ENCODE measurements around the gene BNIP5. TPM values are rescaled to one million over a fixed set of nuclear protein-coding genes. Genes with fewer than 3 reads are reported as not detected.
"Not testable (repeated sequence)": the region's sequence is repeated elsewhere in the genome, so short reads cannot be mapped to it uniquely, and the experiment has no call there.

Gene BNIP5
- total RNA-seq, 1 donor from 2014 or later: not detected

- DNase-seq (ENCODE audit: extremely low read depth, low read depth, low spot score): no peak
These were observed 9.2 kb upstream of the BNIP5 start for GRCh38 chr6:36345681-36346466.

- DNase-seq (ENCODE audit: extremely low read depth, low read depth, low spot score): no peak
These were observed 6.5 kb upstream of the BNIP5 start for GRCh38 chr6:36343109-36343680.

DNA sequence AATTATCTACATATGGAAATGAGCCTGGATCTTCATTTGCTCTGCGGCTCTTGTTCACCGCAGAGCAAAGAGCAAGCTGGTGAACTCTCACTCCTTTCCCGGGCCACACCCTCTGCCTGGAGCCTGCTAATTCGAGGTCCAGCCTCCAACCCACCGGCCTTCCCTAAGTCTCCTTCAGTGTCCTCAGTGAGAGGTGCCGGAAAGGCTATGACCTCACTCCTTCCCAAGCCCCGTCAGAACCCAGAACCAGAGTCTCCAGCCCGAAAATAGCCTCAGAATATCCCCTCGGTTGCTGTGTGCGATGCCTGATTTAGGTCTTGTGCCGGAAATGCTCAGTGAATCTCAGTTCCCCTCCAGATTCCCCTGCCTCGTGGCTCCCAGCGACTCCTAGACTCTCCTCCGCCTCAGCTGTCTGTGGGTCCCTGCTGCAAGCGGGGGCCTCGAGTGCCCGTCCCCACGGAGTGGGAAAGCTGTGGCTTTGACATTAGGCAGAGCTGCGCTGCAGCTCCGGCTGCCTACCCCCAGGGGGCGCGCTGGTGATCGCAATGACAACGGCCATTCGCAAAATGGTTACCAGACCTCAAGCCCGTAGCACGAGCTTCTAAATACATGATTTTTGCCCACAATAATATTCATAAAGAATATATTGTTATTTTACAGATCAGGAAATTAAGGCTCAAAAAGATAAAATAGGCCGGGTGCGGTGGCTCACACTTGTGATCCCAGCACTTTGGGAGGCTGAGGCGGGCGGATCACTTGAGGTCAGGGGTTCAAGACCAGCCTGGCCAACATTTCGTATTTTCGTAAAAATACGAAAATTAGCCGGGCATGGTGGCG is 4.1 kb upstream of the BNIP5 start:
- DNase-seq (ENCODE audit: extremely low read depth, low read depth, low spot score): no peak

GRCh38 chr6:36340306-36340617 is 3.6 kb upstream of the BNIP5 start:
- no peak for DNase-seq (ENCODE audit: extremely low read depth, low read depth, low spot score)

DNA sequence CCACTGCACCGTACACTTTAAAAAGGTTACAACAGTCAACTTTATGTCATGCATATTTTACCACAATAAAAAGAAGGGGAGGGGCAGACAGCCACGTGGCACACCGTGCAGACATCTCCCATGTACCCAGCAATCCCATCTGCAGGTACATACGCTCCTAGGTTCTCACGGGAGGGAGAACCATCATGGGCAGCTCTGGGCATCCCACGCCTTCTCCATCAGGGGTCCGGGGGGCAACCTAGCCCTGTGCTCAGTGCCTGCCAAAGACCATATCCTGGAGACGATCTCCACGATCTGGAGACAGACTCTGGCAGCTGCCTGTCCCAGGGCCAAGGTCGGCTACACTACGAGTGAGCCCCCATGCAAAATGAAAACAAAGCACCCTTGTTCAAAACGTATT is 2.5 kb upstream of the BNIP5 start:
- DNase-seq (ENCODE audit: extremely low read depth, low read depth, low spot score): no peak

GRCh38 chr6:36338223-36338622 is 1.5 kb upstream of the BNIP5 start:
- DNase-seq (ENCODE audit: extremely low read depth, low read depth, low spot score): not testable (repeated sequence)

GRCh38 chr6:36337814-36338213 is 1.1 kb upstream of the BNIP5 start:
- DNase-seq (ENCODE audit: extremely low read depth, low read depth, low spot score): no peak

GRCh38 chr6:36336208-36336710 is 429 bp downstream of the BNIP5 start:
- no peak for DNase-seq (ENCODE audit: extremely low read depth, low read depth, low spot score)

- DNase-seq (ENCODE audit: extremely low read depth, low read depth, low spot score): no peak
These were observed 1.1 kb downstream of the BNIP5 start for GRCh38 chr6:36335465-36336207.

GRCh38 chr6:36334832-36335459 is 1.7 kb downstream of the BNIP5 start:
- DNase-seq (ENCODE audit: extremely low read depth, low read depth, low spot score): no peak

DNA sequence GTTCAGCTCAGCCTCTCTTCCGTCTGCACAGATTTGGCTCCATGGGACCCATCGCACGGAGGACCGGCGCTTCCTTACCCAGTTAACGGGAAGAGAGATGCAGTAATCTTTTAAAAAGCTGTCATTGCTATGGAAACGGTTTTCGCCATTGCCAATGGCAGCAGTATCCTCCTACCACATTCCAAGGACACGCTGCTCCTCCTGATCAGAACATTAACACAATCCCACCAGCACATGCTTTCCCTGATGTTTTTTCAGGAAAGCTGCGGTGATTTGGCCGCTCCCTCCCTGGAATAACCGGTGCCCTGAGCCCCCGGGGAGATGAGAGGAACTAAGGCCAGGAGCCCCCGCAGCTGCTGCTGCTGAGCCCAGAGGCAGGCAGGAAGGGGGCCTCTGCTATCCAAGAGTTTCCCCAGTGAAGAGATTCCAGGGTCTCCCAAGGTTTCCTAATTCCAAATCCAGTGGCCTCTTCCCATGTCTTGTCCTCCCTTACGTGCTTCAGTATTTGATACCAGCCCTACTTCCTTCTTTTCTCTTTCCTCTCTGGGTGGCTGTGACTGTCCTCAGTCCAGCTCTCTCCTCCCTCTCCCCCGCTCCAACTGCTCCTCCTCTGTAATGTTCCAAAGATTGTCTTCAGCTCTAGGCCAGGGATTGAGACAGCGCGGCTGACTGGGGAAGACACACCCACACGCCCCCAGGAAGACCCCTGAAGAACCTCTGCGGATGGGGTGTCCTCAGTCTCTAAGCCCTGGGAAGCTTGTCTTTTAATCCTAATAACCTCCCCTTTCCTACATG is 2.6 kb downstream of the BNIP5 start:
- DNase-seq (ENCODE audit: extremely low read depth, low read depth, low spot score): no peak

- DNase-seq (ENCODE audit: extremely low read depth, low read depth, low spot score): no peak
These were observed 3.4 kb downstream of the BNIP5 start for GRCh38 chr6:36333171-36333895.

DNA sequence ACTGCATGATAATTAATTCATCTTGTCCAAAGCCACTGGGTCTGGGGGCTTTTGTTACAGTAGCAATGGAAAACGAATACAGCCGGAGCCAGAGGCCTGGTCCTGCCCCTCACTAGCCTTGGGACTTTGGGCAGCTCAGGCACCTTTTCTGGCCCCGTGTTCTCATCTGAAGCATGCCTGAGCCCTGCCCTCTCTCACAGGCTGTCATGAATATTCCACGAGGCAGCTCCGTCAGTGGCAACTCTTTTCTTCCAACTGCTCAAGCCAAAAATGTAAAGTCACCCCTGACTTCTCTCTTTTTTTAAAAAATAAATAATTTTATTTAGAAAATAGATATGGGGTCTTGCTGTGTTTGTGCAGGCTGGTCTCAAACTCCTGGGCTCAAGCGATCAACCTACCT is 5.3 kb downstream of the BNIP5 start:
- DNase-seq (ENCODE audit: extremely low read depth, low read depth, low spot score): no peak

DNA sequence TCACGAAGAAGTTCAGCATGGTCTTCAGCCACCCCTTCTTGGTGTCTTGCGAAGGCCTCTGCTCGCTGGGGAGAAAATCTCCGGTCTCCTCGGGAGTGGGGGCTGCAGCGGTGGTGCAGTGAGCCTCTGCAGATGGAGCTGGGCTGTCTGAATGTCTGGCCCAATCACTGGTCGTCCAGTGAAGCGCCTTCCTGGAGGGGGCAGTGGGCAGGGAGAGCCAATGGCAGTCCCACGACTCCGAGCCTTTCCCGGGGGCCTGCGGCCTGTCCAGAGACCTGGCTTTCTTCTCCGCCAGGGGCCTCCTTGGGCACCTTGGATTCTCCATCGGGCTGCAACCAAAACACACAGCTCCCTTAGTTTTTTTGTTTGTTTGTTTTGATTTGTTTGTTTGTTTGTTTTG is 6.3 kb downstream of the BNIP5 start:
- DNase-seq (ENCODE audit: extremely low read depth, low read depth, low spot score): no peak

DNA sequence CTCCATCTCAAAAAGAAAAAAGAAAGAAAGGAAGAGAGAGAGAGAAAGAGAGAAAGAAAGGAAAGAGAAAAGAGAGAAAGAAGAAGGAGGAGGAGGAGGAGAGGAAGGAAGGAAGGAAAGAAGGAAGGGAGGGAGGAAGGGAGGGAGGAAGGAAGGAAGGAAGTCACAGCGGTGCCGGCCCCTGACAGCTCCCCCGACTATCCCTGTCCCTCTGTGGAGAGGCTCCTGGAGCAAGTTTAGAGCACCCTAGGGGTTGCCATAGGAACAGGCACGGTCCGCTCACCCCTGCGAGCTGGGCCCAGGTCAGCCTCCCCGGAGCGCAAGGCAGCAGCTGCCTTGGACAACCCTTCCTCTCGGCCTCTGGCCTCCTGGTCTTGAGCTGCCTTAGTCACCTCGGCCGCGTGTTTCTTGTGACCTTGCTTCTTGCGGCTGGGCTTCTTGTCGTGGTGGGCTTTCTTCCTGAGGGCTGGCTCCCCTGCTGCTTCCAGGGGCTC is 6.8 kb downstream of the BNIP5 start:
- no peak for DNase-seq (ENCODE audit: extremely low read depth, low read depth, low spot score)

GRCh38 chr6:36328600-36328999 is 8.1 kb downstream of the BNIP5 start:
- no peak for DNase-seq (ENCODE audit: extremely low read depth, low read depth, low spot score)

DNA sequence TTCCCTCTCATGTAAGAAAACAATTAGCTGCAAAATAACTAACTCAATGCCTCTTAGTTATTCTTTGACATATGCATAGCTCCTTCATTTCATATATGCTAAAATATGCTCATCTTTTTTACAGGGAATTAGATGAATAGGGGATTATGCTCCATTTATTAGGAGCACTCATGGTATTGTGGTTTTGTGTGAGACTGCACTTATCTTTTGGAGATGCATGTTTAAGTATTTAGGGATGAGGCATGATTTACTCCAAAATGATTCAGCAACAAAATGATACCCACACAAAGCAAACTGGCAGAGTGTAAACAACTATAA is 8.8 kb downstream of the BNIP5 start:
- no peak for DNase-seq (ENCODE audit: extremely low read depth, low read depth, low spot score)

DNA sequence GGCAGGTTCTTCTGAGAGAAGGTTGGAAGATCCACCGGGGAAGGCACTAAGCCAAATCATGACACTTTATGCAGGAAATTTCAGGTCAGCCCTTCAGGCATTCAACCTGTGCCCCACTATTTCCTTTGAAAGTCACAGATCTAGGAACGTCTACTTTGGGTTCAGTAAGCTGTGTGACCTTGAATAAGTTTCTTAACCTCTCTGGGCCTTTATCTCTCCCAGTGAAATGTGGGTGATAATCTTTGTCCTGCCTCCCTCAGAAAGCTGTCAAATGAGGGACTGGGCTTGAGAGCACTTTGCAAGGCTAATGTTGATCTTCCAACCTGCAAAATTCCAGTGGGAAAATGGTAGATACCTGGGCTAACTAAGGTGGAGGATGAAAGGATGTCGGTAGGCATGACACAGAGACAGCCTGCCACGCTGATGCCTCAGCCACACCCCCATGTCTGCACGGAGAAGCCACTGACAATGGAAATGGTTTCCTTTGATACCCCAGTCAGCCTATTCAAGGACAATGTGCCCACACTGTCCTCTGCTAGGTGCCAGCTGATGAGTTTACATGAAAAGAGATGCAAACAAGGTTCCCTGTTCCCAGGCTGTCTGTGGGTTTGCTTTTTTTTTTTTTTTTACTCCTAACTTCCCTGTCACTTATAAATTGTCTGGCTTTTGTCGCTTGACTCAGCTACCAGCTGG is 9.3 kb downstream of the BNIP5 start:
- no peak for DNase-seq (ENCODE audit: extremely low read depth, low read depth, low spot score)

Data from glomerular endothelial cell (primary cell).